ENCODE data around the gene MVB12B.

DNA sequence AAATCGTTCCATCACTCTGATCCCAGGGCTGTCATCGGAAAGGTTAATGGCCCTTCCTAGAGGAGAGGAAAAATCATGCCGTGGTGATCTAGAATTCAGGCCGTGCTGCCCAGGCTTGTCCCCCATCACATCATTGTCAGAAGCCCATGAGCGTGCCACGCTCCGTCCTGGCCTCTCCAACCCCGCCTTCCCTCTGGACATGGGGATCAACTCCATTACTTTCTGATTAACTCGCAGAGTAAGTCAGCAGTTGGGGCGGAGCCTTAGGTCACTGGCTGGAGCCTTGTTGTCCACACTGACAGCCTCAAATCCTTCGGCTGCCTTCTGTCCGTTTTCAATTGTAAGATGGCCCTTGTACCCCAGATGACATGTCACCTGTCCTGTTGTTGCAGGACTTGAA lies 75.0 kb downstream of the MVB12B start:
- TF ChIP-seq, protein P1, sequence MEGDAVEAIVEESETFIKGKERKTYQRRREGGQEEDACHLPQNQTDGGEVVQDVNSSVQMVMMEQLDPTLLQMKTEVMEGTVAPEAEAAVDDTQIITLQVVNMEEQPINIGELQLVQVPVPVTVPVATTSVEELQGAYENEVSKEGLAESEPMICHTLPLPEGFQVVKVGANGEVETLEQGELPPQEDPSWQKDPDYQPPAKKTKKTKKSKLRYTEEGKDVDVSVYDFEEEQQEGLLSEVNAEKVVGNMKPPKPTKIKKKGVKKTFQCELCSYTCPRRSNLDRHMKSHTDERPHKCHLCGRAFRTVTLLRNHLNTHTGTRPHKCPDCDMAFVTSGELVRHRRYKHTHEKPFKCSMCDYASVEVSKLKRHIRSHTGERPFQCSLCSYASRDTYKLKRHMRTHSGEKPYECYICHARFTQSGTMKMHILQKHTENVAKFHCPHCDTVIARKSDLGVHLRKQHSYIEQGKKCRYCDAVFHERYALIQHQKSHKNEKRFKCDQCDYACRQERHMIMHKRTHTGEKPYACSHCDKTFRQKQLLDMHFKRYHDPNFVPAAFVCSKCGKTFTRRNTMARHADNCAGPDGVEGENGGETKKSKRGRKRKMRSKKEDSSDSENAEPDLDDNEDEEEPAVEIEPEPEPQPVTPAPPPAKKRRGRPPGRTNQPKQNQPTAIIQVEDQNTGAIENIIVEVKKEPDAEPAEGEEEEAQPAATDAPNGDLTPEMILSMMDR (IDR thresholded peaks at IDR 0.05; ENCODE audit: insufficient read depth, low read length, poor library complexity, severe bottlenecking), result no peak
- TF ChIP-seq EZH2phosphoT487 (conservative IDR thresholded peaks at IDR 0.05; ENCODE audit: low read length), result no peak

All from SU-DHL-6 (cell line).